ENCODE results near the gene CDYL2. TPM values are rescaled to one million over a fixed set of nuclear protein-coding genes. Genes with fewer than 3 reads are reported as not detected.

The CDYL2 gene
- total RNA-seq, 1 donor from 2014 or later, result 17.7 TPM

DNA sequence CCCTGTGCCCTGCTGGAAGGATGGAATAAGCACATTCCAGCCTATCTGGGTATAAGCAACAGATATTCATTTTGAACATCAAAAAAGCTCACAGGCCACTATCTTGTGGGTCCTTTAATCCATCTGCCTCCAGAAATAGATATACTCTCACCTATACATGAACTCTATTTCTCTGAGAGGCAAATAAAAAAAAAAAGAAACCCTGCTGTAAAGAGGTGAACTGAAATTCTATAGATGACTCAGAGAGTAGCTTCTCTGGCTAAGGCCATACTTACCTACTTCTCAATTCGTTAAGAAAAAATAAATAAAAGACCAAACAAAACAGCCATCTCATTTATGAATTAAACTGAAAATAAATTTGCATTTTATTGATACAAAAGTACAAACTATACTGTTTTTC lies 177.3 kb downstream of the CDYL2 start:
- DNase-seq (ENCODE audit: low read depth), result no peak

GRCh38 chr16:80623376-80623775 lies 181.0 kb downstream of the CDYL2 start:
- DNase-seq (ENCODE audit: low read depth), result no peak

GRCh38 chr16:80622007-80622406 lies 182.4 kb downstream of the CDYL2 start:
- no peak for DNase-seq (ENCODE audit: low read depth)

- no peak for DNase-seq (ENCODE audit: low read depth)
Observed at GRCh38 chr16:80620736-80621605, 183.4 kb downstream of the CDYL2 start.

- DNase-seq (ENCODE audit: low read depth), result peak; percentile 21
Observed at GRCh38 chr16:80619824-80620223, 184.6 kb downstream of the CDYL2 start.

DNA sequence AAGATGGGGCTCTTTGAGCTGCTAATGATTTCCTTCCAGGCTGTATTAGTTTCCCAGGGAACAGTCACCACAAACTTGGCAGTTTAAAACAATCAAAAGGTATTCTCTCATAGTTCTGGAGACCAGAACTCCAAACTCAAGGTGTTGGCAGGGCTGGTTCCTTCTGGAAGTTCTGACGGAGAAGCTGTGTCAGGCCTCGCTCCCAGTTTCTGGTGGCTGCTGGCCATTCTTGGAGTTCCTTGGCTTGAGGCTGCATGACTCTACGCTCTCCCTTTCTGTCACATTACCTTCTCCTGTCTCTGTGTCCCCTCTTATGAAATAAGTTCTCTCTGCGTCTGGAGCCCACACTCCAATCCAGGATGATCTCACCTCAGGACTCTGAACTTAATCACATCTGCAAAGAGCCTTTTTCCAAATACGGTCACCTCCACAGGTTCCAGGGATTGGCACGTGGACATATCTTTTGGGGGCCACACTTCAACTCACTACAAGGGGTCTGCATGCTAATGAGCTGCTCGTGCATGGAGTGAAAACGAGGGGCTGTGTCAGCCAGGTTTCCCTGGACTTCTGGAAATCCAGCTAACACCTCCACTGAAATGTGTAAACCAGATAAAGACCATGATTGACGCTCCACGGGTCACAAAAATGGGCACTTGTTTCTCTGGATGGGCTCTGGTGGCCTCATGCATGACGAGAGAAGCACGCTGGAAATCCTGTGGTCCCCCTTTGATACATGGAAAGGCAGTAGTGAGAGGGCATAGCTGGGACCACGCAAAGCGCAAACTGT lies 185.3 kb downstream of the CDYL2 start:
- no peak for DNase-seq (ENCODE audit: low read depth)

DNA sequence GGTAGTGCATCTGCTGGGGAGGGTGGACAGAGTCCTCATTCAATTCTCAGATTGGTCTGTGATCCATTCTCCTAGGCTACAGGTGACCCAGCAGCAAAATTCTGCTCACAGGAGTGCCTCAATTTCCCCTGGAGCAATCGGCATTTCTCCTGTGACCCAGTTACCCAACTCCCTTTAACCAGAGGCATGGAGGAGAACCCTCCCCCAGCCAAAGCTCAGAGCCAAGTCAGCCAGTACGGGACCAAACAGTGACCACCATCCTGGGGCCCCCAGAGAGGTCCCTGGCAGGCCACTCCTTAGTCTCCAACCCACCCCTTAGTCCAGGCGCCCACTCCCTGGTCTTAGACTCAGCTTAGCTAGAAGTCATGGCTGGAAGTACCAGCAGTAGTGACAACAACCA lies 188.0 kb downstream of the CDYL2 start:
- DNase-seq (ENCODE audit: low read depth), result no peak

- DNase-seq (ENCODE audit: low read depth), result no peak
Observed at GRCh38 chr16:80615735-80616134, 188.7 kb downstream of the CDYL2 start.

- DNase-seq (ENCODE audit: low read depth), result peak; percentile 39
Observed at GRCh38 chr16:80614908-80615671, 189.3 kb downstream of the CDYL2 start.

GRCh38 chr16:80612461-80613017 lies 191.9 kb downstream of the CDYL2 start:
- no peak for DNase-seq (ENCODE audit: low read depth)

DNA sequence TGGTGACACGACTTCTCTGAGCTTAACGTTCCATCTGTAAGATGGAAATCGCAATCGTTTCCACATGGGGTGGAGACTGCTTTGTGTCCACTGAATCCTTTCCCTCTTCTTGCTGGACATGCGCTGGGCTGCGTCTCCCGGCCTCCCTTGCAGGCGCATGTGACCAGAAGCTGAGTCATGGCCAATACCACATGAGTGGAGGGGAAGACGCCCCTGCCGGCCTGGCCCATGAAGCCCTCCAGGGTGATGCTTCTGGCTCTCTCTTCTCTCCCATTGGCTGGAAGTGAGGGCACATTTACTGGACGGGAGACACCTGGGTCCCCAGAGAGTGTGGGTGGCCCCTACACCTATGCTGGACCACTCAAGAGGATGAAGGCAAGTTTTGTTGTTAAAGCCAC lies 192.5 kb downstream of the CDYL2 start:
- DNase-seq (ENCODE audit: low read depth), result no peak

GRCh38 chr16:80611171-80611929 lies 193.0 kb downstream of the CDYL2 start:
- no peak for DNase-seq (ENCODE audit: low read depth)

- DNase-seq (ENCODE audit: low read depth), result no peak
Observed at GRCh38 chr16:80610481-80611156, 193.8 kb downstream of the CDYL2 start.

- DNase-seq (ENCODE audit: low read depth), result no peak
Observed at GRCh38 chr16:80608946-80609345, 195.5 kb downstream of the CDYL2 start.

GRCh38 chr16:80607204-80607603 lies 197.2 kb downstream of the CDYL2 start:
- no peak for DNase-seq (ENCODE audit: low read depth)

- DNase-seq (ENCODE audit: low read depth), result no peak
Observed at GRCh38 chr16:80606221-80606766, 198.1 kb downstream of the CDYL2 start.

- no peak for DNase-seq (ENCODE audit: low read depth)
Observed at GRCh38 chr16:80604600-80605355, 199.6 kb downstream of the CDYL2 start.

DNA sequence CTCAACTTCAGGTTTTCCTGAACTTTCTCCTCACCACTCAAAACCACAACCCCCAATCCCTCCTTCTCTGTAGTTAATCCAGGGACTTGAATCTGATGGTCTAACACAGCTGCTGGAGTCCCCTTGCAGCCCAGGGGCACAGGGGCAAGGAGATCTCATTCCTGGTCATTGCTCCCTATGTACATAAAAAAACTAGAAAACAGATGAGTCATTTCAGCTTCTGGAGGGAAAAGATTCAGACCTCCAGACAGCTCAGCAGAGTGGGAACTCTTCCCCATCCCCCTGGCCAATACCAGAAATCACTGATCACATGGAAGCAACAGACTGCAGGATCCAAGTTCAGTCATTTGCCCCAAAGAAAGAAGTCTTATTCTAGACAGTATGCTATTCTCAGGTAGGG lies 201.5 kb downstream of the CDYL2 start:
- DNase-seq (ENCODE audit: low read depth), result no peak

DNA sequence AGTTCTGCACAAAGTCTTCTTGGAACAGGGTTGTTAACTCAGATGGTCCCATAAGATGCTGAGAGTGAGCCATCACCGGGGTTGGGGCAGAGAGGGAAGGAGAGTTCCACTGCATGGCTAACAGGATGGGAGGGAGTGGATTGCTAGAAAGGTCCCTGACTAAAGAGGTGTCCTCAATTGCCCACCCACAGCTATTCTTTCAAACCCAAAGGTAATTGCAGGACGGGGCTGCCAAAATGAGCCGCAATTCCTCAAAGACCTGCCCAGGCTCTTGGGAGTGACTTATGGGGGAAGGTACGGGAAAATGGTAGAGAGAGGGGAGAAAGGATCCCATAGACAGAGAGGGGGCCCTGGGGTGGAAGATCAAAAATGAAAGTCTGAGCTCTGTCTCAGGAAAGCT lies 203.2 kb downstream of the CDYL2 start:
- no peak for DNase-seq (ENCODE audit: low read depth)

GRCh38 chr16:80599466-80599865 lies 204.9 kb downstream of the CDYL2 start:
- peak; percentile 38 for DNase-seq (ENCODE audit: low read depth)
